Measurements from ENCODE around the gene RBFOX2. TPM values are rescaled to one million over a fixed set of nuclear protein-coding genes. Genes with fewer than 3 reads are reported as not detected.

The RBFOX2 gene
- total RNA-seq, 1 donor from 2014 or later: 164 TPM

DNA sequence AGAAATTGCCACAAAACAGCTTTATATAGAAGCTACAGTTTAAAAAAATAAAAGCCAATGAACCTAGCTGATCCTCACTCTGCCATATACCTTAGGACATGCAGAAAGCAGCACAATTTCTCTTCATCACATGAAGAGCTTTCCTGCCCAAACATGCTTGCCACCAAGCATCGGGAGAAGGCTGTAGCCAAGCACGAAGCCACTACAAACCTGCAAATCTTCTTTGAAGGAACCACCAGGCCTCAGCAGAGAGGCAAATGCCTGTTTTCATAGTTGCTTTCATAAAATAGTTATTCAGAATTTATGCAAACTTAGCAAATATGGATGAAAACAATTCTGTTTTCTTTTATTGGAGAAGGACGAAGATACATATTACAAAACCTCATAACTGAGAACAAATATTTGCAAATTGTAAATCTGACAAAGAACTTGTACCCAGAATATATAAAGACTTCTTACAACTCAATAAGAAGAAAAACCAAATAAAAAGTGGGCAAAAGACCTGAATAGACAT is 100.3 kb downstream of the RBFOX2 start:
- H3K4me1 Mint-ChIP-seq (ENCODE audit: unreplicated experiment): peaks cover 27% of the 10 kb centered on the region
- TF ChIP-seq, protein P1, sequence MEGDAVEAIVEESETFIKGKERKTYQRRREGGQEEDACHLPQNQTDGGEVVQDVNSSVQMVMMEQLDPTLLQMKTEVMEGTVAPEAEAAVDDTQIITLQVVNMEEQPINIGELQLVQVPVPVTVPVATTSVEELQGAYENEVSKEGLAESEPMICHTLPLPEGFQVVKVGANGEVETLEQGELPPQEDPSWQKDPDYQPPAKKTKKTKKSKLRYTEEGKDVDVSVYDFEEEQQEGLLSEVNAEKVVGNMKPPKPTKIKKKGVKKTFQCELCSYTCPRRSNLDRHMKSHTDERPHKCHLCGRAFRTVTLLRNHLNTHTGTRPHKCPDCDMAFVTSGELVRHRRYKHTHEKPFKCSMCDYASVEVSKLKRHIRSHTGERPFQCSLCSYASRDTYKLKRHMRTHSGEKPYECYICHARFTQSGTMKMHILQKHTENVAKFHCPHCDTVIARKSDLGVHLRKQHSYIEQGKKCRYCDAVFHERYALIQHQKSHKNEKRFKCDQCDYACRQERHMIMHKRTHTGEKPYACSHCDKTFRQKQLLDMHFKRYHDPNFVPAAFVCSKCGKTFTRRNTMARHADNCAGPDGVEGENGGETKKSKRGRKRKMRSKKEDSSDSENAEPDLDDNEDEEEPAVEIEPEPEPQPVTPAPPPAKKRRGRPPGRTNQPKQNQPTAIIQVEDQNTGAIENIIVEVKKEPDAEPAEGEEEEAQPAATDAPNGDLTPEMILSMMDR (conservative IDR thresholded peaks at IDR 0.05): no peak
- no peak for DNase-seq (ENCODE audit: extremely low spot score, unreplicated experiment)
- peaks cover 8% of the 10 kb centered on the region for H3K36me3 Mint-ChIP-seq
- H3K4me3 Mint-ChIP-seq: no peak overlapping the region
- H3K9me3 Mint-ChIP-seq: no peaks in the 10 kb centered on the region
- H3K27ac Mint-ChIP-seq: peak overlapping the region; percentile 29
- H3K27me3 Mint-ChIP-seq: no peaks in the 10 kb centered on the region

DNA sequence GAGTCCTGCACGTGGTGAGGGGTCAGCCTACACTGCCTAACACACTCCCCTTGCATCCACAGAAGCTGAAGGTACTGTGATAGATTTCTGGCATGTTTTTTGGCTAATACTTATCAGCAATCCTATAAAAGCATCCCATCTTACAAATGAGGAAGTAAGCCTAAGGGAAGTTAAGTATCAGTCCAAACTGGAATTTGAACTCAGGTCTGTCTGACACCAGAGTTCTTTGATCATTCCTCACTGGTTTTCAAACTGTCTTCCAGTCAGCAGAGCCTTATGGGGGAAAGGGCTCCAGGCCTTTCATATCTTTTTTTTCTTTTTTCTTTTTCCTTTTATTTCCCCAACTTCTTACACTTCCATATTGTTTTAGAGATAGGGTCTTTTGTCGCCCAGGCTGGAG is 105.6 kb downstream of the RBFOX2 start:
- Mint-ChIP-seq H3K27me3 (no peaks in the 10 kb centered on the region), H3K4me3 (no peak overlapping the region), H3K9me3 (no peaks in the 10 kb centered on the region), H3K4me1 (ENCODE audit: unreplicated experiment) (peaks cover 28% of the 10 kb centered on the region), H3K36me3 (peaks cover 4% of the 10 kb centered on the region), H3K27ac (peak overlapping the region; percentile 35)
- DNase-seq (ENCODE audit: extremely low spot score, unreplicated experiment): no peak
- TF ChIP-seq, protein P1 (conservative IDR thresholded peaks at IDR 0.05): no peak

DNA sequence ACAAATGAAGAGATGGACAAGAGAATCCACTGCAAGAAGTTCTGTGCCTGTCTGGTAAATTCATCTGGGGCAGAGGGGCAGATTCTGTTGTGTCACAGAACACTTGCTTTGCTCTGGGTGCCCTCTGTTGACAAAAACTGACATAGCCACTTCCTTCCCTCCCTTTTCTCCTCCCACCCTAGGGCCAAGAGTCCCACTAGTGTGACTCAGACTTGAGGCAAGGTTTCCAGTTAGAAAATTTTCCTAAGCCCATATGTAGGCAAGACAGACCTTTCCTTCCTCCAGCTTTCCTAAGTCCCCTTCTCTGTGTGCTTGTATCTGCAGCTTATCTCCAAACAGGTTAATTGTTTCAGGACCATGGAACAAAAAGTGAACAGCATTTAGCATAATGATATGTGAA is 106.8 kb downstream of the RBFOX2 start:
- DNase-seq (ENCODE audit: extremely low spot score, unreplicated experiment): no peak
- TF ChIP-seq, protein P1 (conservative IDR thresholded peaks at IDR 0.05): peak; percentile 62
- no peak overlapping the region for H3K4me3 Mint-ChIP-seq
- H3K4me1 Mint-ChIP-seq (ENCODE audit: unreplicated experiment): peaks cover 37% of the 10 kb centered on the region
- H3K36me3 Mint-ChIP-seq: peaks cover 4% of the 10 kb centered on the region
- H3K9me3 Mint-ChIP-seq: no peaks in the 10 kb centered on the region
- no peaks in the 10 kb centered on the region for H3K27me3 Mint-ChIP-seq
- H3K27ac Mint-ChIP-seq: peak overlapping the region; percentile 40

DNA sequence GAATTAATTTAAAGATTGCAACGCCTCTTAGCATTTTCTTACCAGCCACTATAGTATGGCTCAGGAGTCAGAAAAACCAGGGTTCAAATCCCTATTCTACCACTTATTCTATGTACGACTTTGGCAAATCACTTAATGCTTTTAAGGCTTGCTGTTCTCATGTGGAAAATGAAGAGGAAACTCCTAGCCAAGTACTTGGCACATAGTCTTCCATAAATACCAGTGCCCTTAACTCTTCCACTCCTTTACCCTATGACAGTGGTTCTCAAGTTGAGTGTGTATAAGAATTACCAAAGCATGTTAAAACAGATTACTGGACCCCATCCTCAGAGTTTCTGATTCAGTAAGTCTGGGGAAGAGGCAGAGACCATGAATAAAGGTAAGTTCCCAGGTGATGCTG is 107.6 kb downstream of the RBFOX2 start:
- Mint-ChIP-seq H3K4me1 (ENCODE audit: unreplicated experiment) (peaks cover 34% of the 10 kb centered on the region), H3K27ac (peak overlapping the region; percentile 40), H3K9me3 (no peaks in the 10 kb centered on the region), H3K27me3 (no peaks in the 10 kb centered on the region), H3K4me3 (no peak overlapping the region), H3K36me3 (peaks cover 4% of the 10 kb centered on the region)
- TF ChIP-seq, protein P1 (conservative IDR thresholded peaks at IDR 0.05): no peak
- no peak for DNase-seq (ENCODE audit: extremely low spot score, unreplicated experiment)

DNA sequence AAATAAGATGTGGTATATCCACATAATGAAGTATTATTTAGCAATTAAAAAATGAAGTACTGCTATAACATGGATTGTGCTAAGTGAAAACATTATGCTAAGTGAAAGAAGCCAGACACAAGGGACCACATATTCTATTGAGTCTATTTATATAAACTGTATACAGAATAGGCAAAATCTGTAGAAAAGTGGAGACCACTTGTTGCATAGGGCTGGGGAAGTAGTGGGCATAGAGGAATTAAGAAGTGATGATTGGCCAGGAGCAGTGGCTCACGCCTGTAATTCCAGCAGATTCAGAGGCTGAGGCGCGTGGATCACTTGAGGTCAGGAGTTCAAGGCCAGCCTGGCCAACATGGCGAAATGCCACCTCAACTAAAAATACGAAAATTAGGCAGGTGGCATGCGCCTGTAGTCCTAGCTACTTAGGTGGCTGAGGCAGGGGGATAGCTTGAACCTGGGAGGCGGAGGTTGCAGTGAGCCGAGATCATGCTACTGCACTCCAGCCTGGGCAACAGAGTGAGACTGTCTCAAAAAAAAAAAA is 109.6 kb downstream of the RBFOX2 start:
- H3K36me3 Mint-ChIP-seq: no peaks in the 10 kb centered on the region
- TF ChIP-seq, protein P1 (conservative IDR thresholded peaks at IDR 0.05): no peak
- no peaks in the 10 kb centered on the region for H3K27me3 Mint-ChIP-seq
- peaks cover 49% of the 10 kb centered on the region for H3K4me1 Mint-ChIP-seq (ENCODE audit: unreplicated experiment)
- H3K9me3 Mint-ChIP-seq: no peaks in the 10 kb centered on the region
- no peak overlapping the region for H3K4me3 Mint-ChIP-seq
- H3K27ac Mint-ChIP-seq: peak overlapping the region; percentile 15
- no peak for DNase-seq (ENCODE audit: extremely low spot score, unreplicated experiment)
